CD4-positive, alpha-beta T cell treated with Interleukin-21 for 1 hour (primary cell): ENCODE results near the gene PTRH1.

Experiments
- DNase-seq: peaks from one replicate; pipeline ENCODE4 v3.0.0-alpha.2; 2020

Gene PTRH1

DNA sequence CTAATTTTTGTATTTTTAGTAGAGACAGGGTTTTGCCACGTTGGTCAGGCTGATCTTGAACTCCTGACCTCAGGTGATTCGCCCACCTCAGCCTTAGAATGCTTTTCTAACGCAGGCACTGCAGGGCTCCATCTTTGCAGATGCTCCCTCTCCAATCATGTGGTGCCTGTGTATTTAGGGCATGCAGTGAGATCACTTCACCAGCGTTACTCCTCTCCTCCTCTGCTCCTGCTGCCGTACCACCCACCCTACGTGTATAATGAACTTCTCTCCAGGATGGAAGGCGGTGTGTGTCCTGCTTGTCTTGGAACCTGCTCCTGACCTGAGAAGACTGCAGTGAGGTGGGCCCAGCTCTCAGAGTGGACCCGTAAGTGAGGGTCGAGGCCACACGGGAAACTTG is 22.3 kb downstream of the PTRH1 start:
- no peak for DNase-seq

DNA sequence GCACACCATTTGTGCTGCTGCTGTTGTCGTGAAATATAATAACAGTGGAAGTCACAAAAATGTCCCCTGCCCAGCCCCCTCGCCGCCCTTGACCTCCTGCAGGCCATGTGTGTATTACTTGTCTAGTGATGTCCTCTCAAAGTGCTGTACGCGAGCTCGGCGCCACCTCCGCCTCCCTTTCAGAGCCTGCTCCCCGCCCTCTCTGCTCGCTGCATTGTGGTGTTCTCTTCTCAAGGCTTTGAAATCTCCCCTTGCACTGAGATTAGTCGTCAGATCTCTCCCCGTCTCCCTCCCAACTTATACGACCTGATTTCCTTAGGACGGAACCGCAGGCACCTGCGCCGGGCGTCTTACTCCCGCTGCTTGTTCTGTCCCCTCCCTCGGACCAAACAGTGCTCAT is 23.4 kb downstream of the PTRH1 start:
- no peak for DNase-seq

DNA sequence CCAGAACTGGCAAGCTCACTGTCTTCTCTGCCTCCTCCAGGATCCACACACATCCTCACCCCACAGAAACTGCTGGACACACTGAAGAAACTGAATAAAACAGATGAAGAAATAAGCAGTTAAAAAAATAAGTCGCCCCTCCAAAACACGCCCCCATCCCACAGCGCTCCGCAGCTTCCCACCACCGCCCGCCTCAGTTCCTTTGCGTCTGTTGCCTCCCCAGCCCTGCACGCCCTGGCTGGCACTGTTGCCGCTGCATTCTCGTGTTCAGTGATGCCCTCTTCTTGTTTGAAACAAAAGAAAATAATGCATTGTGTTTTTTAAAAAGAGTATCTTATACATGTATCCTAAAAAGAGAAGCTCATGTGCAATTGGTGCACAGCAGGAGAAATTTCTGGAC is 24.7 kb downstream of the PTRH1 start:
- no peak for DNase-seq

DNA sequence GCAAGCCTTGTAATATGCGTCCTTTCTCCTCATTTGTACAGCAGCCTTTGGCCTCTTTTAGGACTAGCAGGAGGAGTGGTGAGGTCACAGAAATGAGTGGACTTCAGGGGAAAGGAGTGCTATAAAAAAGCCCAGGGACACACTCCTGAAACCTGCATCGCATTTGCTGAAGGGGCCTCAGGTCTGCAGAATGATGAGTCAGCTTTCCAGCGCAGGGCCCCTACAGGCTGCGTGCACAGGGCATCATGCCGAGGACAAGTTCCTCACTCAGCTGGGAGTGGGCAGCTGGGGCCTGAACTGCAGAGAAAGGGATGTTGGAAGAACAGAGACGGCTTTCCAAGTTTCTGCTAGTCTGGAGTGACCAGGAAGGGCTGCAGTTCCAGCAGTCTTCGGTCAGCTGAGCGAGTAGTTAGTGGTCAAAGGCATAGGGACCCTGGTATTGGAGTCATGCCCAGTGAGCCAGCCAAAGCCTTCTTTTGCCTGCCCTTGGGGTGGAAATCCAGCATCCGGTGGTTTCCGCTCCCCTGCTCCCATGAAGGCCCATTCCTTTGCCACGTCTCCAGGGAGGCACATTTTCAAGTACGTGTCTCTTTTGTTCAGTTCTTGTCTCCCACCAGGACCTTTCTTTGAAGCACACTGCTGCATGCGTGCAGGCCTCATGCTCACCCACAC is 26.0 kb downstream of the PTRH1 start:
- no peak for DNase-seq

DNA sequence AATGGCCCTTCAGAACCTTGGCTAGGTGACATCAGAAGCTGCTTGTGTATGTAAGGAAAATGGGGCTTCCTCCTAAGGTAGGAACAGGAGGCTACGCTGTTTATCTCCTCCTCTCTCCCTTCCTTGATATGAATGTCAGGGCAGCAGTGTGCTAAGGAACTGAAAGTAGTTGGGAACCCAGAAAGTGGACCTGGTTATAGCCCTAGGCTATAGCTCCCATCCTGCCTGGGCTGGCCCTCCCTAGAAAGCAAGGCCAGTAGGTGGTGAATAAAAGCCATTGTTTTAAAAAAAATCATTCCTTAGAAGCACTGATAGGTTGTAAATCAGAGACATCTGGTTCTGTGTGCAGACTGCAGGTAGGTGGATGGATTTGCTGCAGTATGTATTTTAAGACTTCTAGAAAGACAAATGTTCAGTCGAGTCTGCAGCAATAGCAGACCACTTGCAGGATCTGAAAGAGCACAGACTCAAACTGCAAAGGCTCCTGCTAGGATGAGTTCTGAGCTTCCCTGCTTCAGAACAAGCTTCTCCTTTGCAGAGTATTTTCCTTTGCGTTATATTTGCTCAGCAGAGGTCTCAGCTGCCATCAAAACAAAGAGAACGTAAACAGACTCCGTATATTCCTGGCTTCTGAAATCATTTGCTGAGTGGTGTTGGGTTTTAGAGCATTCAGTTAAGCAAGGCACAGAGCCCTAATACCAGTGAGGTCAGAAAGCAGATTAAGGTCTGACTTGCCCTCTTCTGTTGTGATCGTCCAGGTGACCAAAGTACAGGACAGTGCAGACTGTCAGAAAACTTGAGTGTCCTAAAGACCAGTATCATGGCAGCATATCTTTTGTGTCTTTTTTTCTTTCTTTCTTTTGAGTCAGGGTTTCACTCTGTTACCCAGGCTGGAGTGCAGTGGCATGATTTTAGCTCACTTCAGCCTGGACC is 28.7 kb downstream of the PTRH1 start:
- DNase-seq = no peak

DNA sequence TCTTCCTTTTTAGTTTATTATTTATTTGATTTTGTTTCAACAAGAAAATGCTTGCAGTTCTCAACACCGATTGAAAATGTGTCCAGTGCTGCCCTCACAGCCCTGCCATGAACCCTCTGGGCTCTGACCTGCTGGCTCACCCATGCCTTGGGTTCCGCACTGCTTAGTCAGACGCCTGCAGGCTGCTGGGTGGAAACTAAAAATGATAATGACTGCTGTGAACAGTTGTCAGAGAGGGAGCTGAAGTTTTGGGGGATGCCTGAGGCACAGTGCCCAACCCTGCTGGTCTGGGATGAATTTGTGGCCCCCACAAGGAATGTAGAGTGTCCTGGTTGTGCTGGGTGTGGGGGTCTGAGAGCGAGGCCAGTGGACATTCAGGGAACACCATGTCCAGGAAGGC is 30.9 kb downstream of the PTRH1 start:
- no peak for DNase-seq

DNA sequence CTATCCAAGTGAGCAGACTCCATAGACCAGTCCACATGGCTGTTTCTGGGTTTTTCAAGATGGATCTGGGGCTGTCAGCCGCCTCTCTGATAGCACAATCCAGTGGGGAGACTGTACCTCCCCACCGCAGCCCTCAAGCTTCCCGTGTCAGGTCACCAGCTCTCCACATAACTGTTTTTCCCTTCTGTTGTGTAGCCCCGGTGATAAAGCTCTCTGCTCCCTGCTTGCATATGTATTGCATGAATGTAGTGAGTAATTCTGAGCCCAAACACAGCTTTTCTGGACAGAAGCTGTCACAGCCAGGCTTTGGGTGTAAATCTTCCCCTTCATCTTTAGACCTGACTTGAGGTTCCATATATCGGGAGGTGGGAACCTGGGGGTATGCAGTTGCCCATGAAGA is 31.7 kb downstream of the PTRH1 start:
- no peak for DNase-seq

DNA sequence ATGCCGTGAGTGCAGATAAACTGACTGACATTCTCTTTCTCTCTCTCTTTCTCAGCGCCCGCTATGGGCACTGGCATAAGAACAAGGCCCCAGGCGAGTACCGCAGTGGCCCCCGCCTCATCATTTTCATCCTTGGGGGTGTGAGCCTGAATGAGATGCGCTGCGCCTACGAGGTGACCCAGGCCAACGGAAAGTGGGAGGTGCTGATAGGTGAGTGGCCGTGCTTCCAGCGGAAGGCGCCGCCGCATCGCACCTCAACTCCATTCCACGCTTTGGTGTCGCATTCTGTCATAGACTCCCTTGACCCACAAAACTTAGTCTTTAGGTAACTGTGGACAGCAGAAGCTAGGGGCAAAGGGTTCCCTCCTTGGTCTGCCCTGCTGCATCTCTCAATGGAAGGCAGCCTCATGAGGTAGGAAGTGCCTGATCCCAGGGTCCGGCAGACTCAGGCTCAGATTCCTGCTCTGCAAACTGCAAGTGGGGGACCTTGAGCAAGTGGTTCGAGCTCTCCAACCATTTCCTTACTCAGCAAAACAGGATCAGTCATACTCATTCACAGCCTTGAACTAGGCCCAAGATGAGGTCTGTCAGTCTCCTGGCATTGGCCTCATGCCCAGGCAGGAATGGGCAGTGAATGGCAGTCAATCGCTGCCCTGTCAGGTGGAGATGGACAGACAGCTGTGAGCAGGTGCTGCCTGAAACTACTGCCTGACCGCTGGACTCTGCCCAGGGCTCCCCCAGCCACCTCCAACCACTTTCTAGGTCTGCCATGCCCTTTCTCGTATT is 32.9 kb downstream of the PTRH1 start:
- DNase-seq = no peak

DNA sequence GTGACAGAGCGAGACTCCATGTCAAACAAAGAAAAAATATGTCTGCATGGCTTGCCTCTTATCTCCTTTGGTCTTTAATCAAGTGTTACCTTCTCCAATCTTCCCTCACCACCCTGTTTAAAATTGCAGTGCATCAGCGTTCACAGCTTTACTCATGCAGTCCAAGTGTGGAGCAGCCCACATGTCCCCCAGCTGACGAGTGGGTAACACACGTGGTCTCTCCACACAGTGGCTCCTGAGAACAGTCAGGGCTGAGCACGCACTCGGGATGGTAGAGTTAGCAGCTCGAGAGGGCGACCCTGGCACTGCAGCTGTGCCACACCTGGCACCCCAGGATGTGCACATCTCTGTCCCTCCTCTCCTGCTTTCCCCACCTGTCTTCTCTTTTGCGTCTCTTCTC is 34.6 kb downstream of the PTRH1 start:
- no peak for DNase-seq

DNA sequence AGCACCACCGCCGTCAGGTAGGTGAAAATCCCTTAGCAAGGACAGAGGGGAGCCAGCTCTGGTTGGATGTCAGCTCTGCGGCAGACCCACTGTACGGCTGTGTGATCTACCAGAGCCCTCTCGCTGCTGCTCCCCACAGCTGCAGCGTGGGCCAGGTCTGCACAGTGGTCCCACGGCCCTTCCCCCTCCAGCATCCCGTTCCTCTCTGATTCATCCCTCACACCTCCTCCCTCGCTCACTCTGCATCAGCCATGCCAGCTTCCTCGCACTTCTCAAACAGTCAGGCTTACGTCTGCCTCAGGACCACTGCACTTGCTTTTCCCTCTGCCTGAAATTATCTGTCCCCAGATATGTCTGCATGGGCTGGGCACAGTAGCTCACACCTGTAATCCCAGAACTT is 35.2 kb downstream of the PTRH1 start:
- no peak for DNase-seq

DNA sequence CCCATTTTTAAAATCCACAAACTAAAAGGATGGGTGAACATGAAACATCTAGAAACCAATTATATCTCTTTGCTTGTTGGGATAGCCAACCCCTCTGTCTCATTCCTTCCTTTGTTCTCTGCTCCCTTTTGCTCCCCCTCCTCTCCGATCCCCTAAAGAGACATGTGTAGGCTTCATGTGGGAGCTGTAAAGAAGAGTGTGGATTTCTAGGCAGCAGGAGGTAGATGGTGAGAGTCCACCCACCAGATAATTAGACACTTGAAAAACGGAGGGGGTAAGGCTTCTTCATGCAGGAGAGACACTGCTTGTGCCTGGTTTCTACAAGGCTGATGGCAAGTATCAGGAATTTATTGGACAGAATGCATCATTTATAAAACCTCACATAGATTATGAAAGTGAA is 36.0 kb downstream of the PTRH1 start:
- no peak for DNase-seq

DNA sequence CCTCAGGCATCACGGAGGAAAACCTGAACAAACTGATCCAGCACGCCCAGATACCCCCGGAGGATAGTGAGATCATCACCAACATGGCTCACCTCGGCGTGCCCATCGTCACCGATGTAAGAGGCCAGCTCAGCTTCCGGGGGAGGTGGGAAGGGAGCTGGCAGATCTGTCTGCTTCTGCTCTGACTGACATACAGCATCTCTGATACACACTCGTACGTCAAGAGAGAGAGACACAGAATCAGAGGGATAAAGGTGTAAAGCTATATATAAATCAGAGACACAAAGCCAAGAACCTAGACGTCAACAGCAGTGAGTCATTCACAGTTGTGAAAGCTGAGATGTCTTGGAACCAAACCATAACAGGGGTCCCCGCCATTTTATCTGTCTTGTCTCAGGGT is 38.8 kb downstream of the PTRH1 start:
- no peak for DNase-seq

DNA sequence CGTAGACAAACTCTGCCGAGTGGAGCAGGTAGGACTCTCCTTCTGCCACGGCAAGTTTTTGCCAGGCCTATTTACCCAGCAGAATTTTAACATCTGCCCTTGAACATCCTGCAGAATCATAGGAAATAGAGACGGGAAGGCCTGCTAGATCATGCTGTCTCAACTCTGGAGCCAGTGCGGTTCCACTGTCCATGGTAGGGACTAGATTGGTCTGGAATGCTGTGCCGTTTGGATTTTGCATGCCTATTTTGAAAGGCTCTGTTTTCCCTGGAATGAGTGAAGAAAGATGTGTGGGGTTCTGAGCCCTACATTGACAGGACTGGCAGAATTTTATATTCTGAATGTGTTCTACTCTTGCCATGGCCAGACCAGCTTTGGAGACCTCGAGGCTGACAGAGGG is 42.2 kb downstream of the PTRH1 start:
- no peak for DNase-seq

DNA sequence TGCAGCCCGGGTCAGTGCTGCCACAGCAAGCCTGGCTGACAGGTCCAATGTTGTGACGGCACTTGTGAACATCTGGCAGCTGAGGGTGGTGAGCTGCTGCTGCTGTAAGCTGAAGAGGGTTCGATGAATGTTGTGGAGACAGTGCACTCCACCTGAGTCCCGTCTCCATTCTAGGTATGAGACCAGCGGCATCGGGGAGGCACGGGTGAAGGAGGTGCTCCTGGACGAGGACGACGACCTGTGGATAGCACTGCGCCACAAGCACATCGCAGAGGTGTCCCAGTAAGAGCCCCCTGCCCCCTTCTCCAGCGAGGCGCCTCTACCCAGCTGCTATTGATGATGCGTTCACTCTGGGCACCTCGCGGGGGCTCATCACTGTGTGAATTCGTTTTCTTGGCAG is 47.6 kb downstream of the PTRH1 start:
- DNase-seq = no peak

DNA sequence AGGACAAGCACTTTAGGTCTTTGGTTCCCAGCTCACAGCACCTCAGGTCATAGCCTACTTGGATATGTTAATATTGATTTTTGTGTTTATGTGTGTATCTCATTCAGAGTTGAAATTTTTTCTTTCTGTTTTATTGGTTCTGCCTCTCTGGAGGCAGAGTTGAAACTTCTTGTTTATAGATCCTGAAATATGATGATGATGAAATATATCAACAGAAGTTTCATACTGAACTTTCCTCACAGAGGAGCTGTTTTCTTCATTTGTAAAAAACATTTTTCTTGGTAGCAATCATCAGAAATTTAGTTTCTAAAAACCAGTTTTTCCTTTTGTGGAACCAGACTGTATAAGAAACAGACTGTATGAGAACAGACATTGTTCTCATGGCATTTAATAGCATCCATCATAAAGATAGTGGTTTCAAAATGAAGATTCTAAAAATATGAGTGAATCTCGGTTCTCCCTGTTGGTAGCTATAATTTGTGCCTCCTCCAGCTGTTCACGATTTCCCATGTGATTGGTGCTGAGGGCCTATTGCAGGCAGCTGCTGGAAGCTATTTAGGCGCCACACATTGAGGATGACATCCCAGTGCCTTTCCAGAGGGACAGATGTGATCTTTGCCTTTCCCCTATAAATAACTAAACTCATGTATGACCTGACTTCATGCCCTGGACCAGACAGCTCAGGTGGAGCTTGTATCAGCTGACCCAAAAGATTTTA is 48.2 kb downstream of the PTRH1 start:
- no peak for DNase-seq

DNA sequence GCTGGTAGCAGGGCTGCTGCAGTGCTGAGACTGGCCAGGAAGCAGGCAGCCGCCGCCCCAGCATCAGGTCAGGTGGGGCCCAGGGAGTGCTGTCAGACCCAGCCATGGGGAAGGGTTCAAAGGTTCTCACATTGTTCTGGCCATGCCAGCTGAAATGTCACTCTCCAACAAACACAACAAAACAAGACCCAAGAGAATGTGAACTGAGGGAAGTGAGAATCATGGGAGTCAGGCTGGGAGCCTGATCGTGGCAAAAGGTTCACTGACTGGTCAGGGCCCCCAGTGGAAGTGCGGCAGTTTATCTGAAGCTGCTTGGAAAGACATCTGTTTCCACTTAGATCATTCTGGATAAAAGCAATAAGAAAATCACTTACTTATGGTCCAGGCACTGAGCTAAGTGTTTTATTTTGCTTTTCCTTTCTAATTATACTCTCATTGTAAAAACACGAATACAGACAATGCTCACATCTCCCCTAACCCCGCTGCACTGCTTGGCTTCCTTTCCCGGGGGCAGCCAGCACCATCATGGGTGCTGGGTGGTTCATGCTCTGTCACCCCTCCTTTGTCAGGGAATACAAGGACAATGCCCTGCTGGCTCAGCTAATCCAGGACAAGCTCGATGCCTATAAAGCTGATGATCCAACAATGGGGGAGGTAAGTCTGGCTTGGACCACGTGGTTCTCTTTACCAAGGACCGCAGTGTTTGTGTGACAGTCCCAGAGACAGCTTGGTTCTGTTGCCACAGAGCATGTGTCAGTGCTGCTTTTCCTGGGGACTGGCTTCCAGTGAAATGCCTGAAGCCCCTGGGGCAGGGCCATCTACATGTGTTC is 50.6 kb downstream of the PTRH1 start:
- DNase-seq = no peak

DNA sequence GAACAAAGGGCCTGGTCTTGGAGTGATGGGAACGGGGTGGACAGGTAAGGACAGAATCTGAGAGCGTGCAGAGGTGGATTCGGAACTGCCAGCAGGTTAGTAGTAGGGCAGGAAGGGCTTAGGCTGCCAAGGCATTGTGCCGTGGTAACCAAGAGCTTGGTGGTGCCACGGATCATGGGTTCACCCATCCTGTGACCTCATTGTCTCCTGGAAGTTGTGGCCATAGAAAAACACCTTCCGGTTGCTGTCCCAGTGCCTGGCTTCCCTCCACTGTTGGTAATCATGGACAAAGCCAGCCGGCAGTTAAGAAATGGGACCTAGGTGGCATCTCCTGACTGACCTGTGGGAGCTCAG is 51.2 kb downstream of the PTRH1 start:
- no peak for DNase-seq
